HCT116 (cell line): ENCODE measurements around the gene MAP2K1. TPM values are rescaled to one million over a fixed set of nuclear protein-coding genes. Genes with fewer than 3 reads are reported as not detected.

Experiments used
- ATAC-seq: fragments of 200-7000 bp; cut with Tn5 transposase; 2 replicates; pipeline ENCODE4 v1.9.1; 2020; ENCODE audit warnings: mild to moderate bottlenecking, moderate library complexity
- BruUV-seq: library from RNA; stranded (reverse); fragments of 400-500 nt; replicated peaks from 2 replicates; lab custom pipeline; 2021; lab: Mats Ljungman, UMichigan
- CTCF ChIA-PET: fragments of 300-600 bp; sonication (Branson Sonifier 250); formaldehyde crosslinking; loops from one replicate; lab custom pipeline; 2021; ENCODE audit warnings: antibody characterized with exemption; lab: Charles Lee
- POLR2A ChIA-PET: fragments of 300-600, 350-600 bp; sonication (Branson Sonifier 250); formaldehyde crosslinking; loops from one replicate; lab custom pipeline; 2021; ENCODE audit warnings: antibody characterized with exemption; lab: Charles Lee
- RAD21 ChIA-PET, 2 experiments: fragments of 300-600 bp; sonication (Branson Sonifier 250); formaldehyde crosslinking; loops; one replicate each; lab custom pipeline; 2023; ENCODE audit warnings: low total read pairs in 2 of 2; ENCODE audit not compliant: uncharacterized antibody in 2 of 2, unreplicated experiment in 2 of 2, low non-redundant PET in 1 of 2; lab: Charles Lee
- DNase-seq: peaks from one replicate; pipeline ENCODE4 v3.0.0-alpha.2; 2010; ENCODE audit warnings: low read depth, low spot score
- H2AFZ ChIP-seq: fragments of 200-600 bp; shearing (Covaris generic), sonication (generic); 2 replicates; pipeline ENCODE4 v1.6.1; 2017; ENCODE audit warnings: low read depth, mixed run types, mixed read lengths, antibody characterized with exemption, low read length; ENCODE audit not compliant: poor library complexity, severe bottlenecking
- H3K27ac ChIP-seq: 2 replicates; pipeline ENCODE4 v1.5.1; 2012; ENCODE audit warnings: low read depth, low read length
- H3K27me3 ChIP-seq: fragments of 200-600 bp; sonication (generic); 2 replicates; pipeline ENCODE4 v1.6.1; 2016; ENCODE audit warnings: mixed run types, low read length, mixed read lengths; ENCODE audit not compliant: insufficient read depth
- H3K36me3 ChIP-seq, 2 experiments: fragments of 200-500 bp in 1 of 2; fragments of 200-600 bp in 1 of 2; sonication (Bioruptor generic) in 1 of 2; sonication (generic) in 1 of 2; 2 replicates each; pipeline versions ENCODE4 v1.5.1 to v1.6.1; 2014 to 2016; ENCODE audit warnings: low read length in 2 of 2, inconsistent platforms in 1 of 2, mixed read lengths in 1 of 2, mixed run types in 1 of 2; ENCODE audit not compliant: insufficient read depth in 2 of 2, control insufficient read depth in 1 of 2
- H3K4me1 ChIP-seq, 2 experiments: fragments of 200-600 bp in 1 of 2; sonication (generic) in 1 of 2; 2 replicates each; pipeline versions ENCODE4 v1.5.1 to v1.6.1; 2012 to 2017; ENCODE audit warnings: low read length in 2 of 2, inconsistent platforms in 1 of 2, mild to moderate bottlenecking in 1 of 2, mixed read lengths in 1 of 2, mixed run types in 1 of 2, moderate library complexity in 1 of 2; ENCODE audit not compliant: insufficient read depth in 2 of 2, control insufficient read depth in 1 of 2
- H3K4me2 ChIP-seq: fragments of 200-600 bp; sonication (generic); 2 replicates; pipeline ENCODE4 v1.6.1; 2017; ENCODE audit warnings: mixed run types, low read length, mixed read lengths
- H3K4me3 ChIP-seq, 2 experiments: fragments of 200-600 bp in 1 of 2; sonication (generic) in 1 of 2; replicated peaks in 1 of 2; 2 replicates each; pipeline ENCODE4 v1.5.1; 2011 to 2016; ENCODE audit warnings: low read length in 2 of 2, control low read depth in 1 of 2, low read depth in 1 of 2, mild to moderate bottlenecking in 1 of 2, mixed read lengths in 1 of 2, mixed run types in 1 of 2
- H3K79me2 ChIP-seq: fragments of 200-600 bp; sonication (generic); 2 replicates; pipeline ENCODE4 v1.6.1; 2017; ENCODE audit warnings: mild to moderate bottlenecking, mixed run types, low read length, moderate library complexity, mixed read lengths; ENCODE audit not compliant: insufficient read depth
- H3K9ac ChIP-seq: fragments of 200-600 bp; sonication (generic); 2 replicates; pipeline ENCODE4 v1.6.1; 2016; ENCODE audit warnings: low read length, mixed read lengths
- H3K9me2 ChIP-seq: fragments of 200-600 bp; sonication (generic), shearing (Covaris generic); 2 replicates; pipeline ENCODE4 v1.6.1; 2017; ENCODE audit warnings: mixed run types, mild to moderate bottlenecking, moderate library complexity; ENCODE audit not compliant: insufficient read depth
- H3K9me3 ChIP-seq, 2 experiments: fragments of 200-500 bp in 1 of 2; fragments of 200-600 bp in 1 of 2; sonication (Bioruptor generic) in 1 of 2; sonication (generic) in 1 of 2; 2 replicates each; pipeline ENCODE4 v1.6.1; 2014 to 2017; ENCODE audit warnings: low read length in 2 of 2, mixed read lengths in 2 of 2, inconsistent platforms in 1 of 2, low read depth in 1 of 2, mild to moderate bottlenecking in 1 of 2, mixed run types in 1 of 2, moderate library complexity in 1 of 2; ENCODE audit not compliant: control insufficient read depth in 1 of 2, insufficient read depth in 1 of 2
- H4K20me1 ChIP-seq: fragments of 200-600 bp; sonication (generic), shearing (Covaris generic); 2 replicates; pipeline ENCODE4 v1.6.1; 2017; ENCODE audit warnings: mixed run types, mild to moderate bottlenecking, moderate library complexity; ENCODE audit not compliant: insufficient read depth
- ATF3 ChIP-seq: IDR thresholded peaks from 2 replicates; pipeline ENCODE4 v1.6.1; 2012
- CBX3 ChIP-seq: IDR thresholded peaks from 2 replicates; pipeline ENCODE4 v1.6.1; 2012; ENCODE audit warnings: low read depth
- CEBPB ChIP-seq: IDR thresholded peaks from 2 replicates; pipeline ENCODE4 v1.6.1; 2012; ENCODE audit warnings: low read depth
- EGR1 ChIP-seq: IDR thresholded peaks from 2 replicates; pipeline ENCODE4 v1.6.1; 2012; ENCODE audit warnings: low read depth
- ELF1 ChIP-seq: IDR thresholded peaks from 2 replicates; pipeline ENCODE4 v1.6.1; 2012; ENCODE audit warnings: low read depth, borderline replicate concordance
- EZH2 ChIP-seq: fragments of 200-600 bp; sonication (generic); IDR thresholded peaks from 2 replicates; pipeline ENCODE4 v1.6.1; 2017; ENCODE audit warnings: antibody characterized with exemption, mixed run types
- EZH2phosphoT487 ChIP-seq: fragments of 200-600 bp; IDR thresholded peaks from 2 replicates; pipeline ENCODE4 v1.6.1; 2018; ENCODE audit warnings: antibody characterized with exemption, borderline replicate concordance
- FOSL1 ChIP-seq: IDR thresholded peaks from 2 replicates; pipeline ENCODE4 v1.6.1; 2012; ENCODE audit warnings: low read depth
- MAX ChIP-seq: IDR thresholded peaks from 2 replicates; pipeline ENCODE4 v1.6.1; 2012
- POLR2A ChIP-seq: IDR thresholded peaks from 2 replicates; pipeline ENCODE4 v1.7.0; 2011; ENCODE audit warnings: borderline replicate concordance; ENCODE audit not compliant: insufficient read depth, insufficient read length; ENCODE audit errors: extremely low read depth
- POLR2AphosphoS5 ChIP-seq: IDR thresholded peaks from 2 replicates; pipeline ENCODE4 v1.6.1; 2011; ENCODE audit warnings: mild to moderate bottlenecking, low read depth, low read length, moderate library complexity
- RAD21 ChIP-seq: IDR thresholded peaks from 2 replicates; pipeline ENCODE4 v1.6.1; 2012; ENCODE audit warnings: low read depth, mild to moderate bottlenecking
- REST ChIP-seq: IDR thresholded peaks from 2 replicates; pipeline ENCODE4 v1.6.1; 2012; ENCODE audit warnings: low read depth
- SP1 ChIP-seq: IDR thresholded peaks from 2 replicates; pipeline ENCODE4 v1.6.1; 2012; ENCODE audit warnings: low read depth
- SRF ChIP-seq: IDR thresholded peaks from 2 replicates; pipeline ENCODE4 v1.6.1; 2012; ENCODE audit warnings: low read depth
- YY1 ChIP-seq: IDR thresholded peaks from 2 replicates; pipeline ENCODE4 v1.6.1; 2011; ENCODE audit warnings: low read length, low read depth, moderate library complexity, mild to moderate bottlenecking; ENCODE audit not compliant: insufficient replicate concordance; ENCODE audit errors: extremely low read depth
- ZBTB33 ChIP-seq: IDR thresholded peaks from 2 replicates; pipeline ENCODE4 v1.6.1; 2011; ENCODE audit warnings: mild to moderate bottlenecking, low read length, moderate library complexity; ENCODE audit not compliant: insufficient replicate concordance; ENCODE audit errors: extremely low read depth
- ZFX ChIP-seq: fragments of 450-650 bp; IDR thresholded peaks from 2 replicates; pipeline ENCODE4 v1.6.1; 2017
- ZNF274 ChIP-seq: fragments of 200-500 bp; sonication (Bioruptor generic); IDR thresholded peaks from 2 replicates; pipeline ENCODE4 v1.6.1; 2014; ENCODE audit warnings: mild to moderate bottlenecking, low read depth, low read length, inconsistent platforms
- intact Hi-C: fragments of 100-400 bp; cut with micrococcal nuclease; formaldehyde crosslinking; loops from 2 replicates; pipeline ENCODE4 v1.10.0; 2022
- total RNA-seq: library from RNA; stranded (reverse); gene quantifications from one replicate; pipeline ENCODE4 v1.2.1, GENCODE V29; 2021; ENCODE audit not compliant: unreplicated experiment

The MAP2K1 gene
- total RNA-seq, 1 experiment from 2014 or later, result 52.3 TPM

- TF ChIP-seq FOSL1 (no peak), MAX (peak; percentile 90), ZNF274 (no peak), POLR2AphosphoS5 (peak; percentile 92)
Observed at GRCh38 chr15:66356359-66357236, 30.1 kb upstream of the MAP2K1 start, which contains the start of gene TIPIN (continued).

GRCh38 chr15:66359740-66360139 lies 27.0 kb upstream of the MAP2K1 start:
- H4K20me1 ChIP-seq, result no peaks in the 10 kb centered on the region
- peak overlapping the region; percentile 90 for H2AFZ ChIP-seq
- DNase-seq, result peak; percentile 43
- no peaks in the 10 kb centered on the region for H3K9me2 ChIP-seq
- CTCF ChIA-PET, result no interaction called here
- BruUV-seq, result no TSS peak
- peaks cover 17% of the 10 kb centered on the region for H3K79me2 ChIP-seq
- no peaks in the 10 kb centered on the region for H3K9me3 ChIP-seq
- ATAC-seq, result no peak
- RAD21 ChIA-PET, result no interaction called here
- H3K4me2 ChIP-seq, result peak overlapping the region; percentile 63
- POLR2A ChIA-PET, result no interaction called here
- no peaks in the 10 kb centered on the region for H3K36me3 ChIP-seq
- no peak overlapping the region for H3K4me3 ChIP-seq
- H3K27ac ChIP-seq, result peak overlapping the region; percentile 22; the same call in 1 of the 2 replicates
- H3K4me1 ChIP-seq, result peaks cover 17 to 29% of the 10 kb centered on the region in 2 experiments
- no peaks in the 10 kb centered on the region for H3K27me3 ChIP-seq
- intact Hi-C loops, result loop anchor here (5.0 kb wide), 1 partner anchor 138 kb away; the partner anchor contains the start of gene SNAPC5
- peak overlapping the region; percentile 32 for H3K9ac ChIP-seq
- TF ChIP-seq EGR1 (no peak), EZH2phosphoT487 (no peak), MAX (0 out of 2 replicates have a peak, but pooled peaks have one; percentile 9), ELF1 (no peak), CEBPB (peak; percentile 66; the same call in 1 of the 2 replicates), YY1 (no peak), FOSL1 (peak; percentile 75), CBX3 (no peak), SP1 (peak; percentile 55), POLR2A (no peak), EZH2 (no peak), SRF (peak; percentile 31; the same call in 1 of the 2 replicates), ZFX (no peak), POLR2AphosphoS5 (no peak), ZNF274 (no peak), ATF3 (no peak), ZBTB33 (no peak), RAD21 (no peak), REST (no peak)
